ENCODE data around the gene SUSD3. TPM values are rescaled to one million over a fixed set of nuclear protein-coding genes. Genes with fewer than 3 reads are reported as not detected.

Gene SUSD3
- polyA plus RNA-seq, 3 donors = 10.5 to 24.6 (median 15.7) TPM

GRCh38 chr9:93098236-93098946 lies 39.9 kb downstream of the SUSD3 start:
- H3K4me3 ChIP-seq (replicated peaks in 1 of 3; ENCODE audit: low read depth in 2 of 3, low read length in 3 of 3) = peak overlapping the region; percentile 71 to 98 (median 96)
- no peak overlapping the region for H2AFZ ChIP-seq (ENCODE audit: insufficient read depth, low read depth, low read length, poor library complexity, severe bottlenecking)
- peak overlapping the region; percentile 98 for H3K4me2 ChIP-seq (replicated peaks; ENCODE audit: extremely low read depth, low read length, poor library complexity, severe bottlenecking)
- H3K79me2 ChIP-seq (ENCODE audit: insufficient read depth, low read length) = peaks cover 71% of the 10 kb centered on the region
- peak overlapping the region; percentile 90 to 93 for H3K27ac ChIP-seq (ENCODE audit: low read depth in 1 of 2, low read length in 2 of 2)
- Mint-ChIP-seq H3K36me3 (peaks cover 17 to 22% of the 10 kb centered on the region in 2 donors), H3K27me3 (ENCODE audit: low read depth in 3 of 3) (no peaks in the 10 kb centered on the region), H3K4me1 (peaks cover 72% of the 10 kb centered on the region), H3K4me3 (peak overlapping the region; percentile 93 to 97), H3K9me3 (peaks cover 0 to 2% (median 0%) of the 10 kb centered on the region in 7 donors), H3K27ac (peak overlapping the region; percentile 95 to 99 (median 98))
- peak; percentile 97 to 99 (median 99) for DNase-seq
- H4K20me1 ChIP-seq (ENCODE audit: insufficient read depth, low read length) = peaks cover 63% of the 10 kb centered on the region
- peak overlapping the region; percentile 97 for H3K9ac ChIP-seq (ENCODE audit: insufficient read depth, low read length, poor library complexity, severe bottlenecking)
- H3K36me3 ChIP-seq (replicated peaks in 1 of 2; ENCODE audit: control insufficient read depth in 1 of 2, insufficient read depth in 2 of 2, low read length in 2 of 2) = peaks cover 0 to 4% of the 10 kb centered on the region in 2 donors
- no peaks in the 10 kb centered on the region for H3K27me3 ChIP-seq (ENCODE audit: control insufficient read depth in 2 of 2, insufficient read depth in 2 of 2, low read length in 2 of 2)
- intact Hi-C loops (cut with micrococcal nuclease) = loop anchor here (5.0 to 10.0 kb wide), 7 partner anchors 34 to 466 kb away; partner anchors contain the start of genes BICD2 (in 2 of the 2), FAM120A (in 2 of the 2), FAM120AOS (in 2 of the 2) and NINJ1 (in 1 of the 2)
- no peaks in the 10 kb centered on the region for H3K9me3 ChIP-seq (replicated peaks in 1 of 2; ENCODE audit: control insufficient read depth in 1 of 2, insufficient read depth in 1 of 2, low read length in 2 of 2)
- H3K4me1 ChIP-seq (ENCODE audit: control insufficient read depth in 1 of 2, insufficient read depth in 2 of 2, low read length in 2 of 2) = peaks cover 58 to 83% of the 10 kb centered on the region in 2 donors
- 0% methylated on average over 15 of the region's 15 CpGs for WGBS (ENCODE audit: insufficient coverage)
- TF ChIP-seq CTCF (IDR thresholded peaks at IDR 0.05) = no peak

- Mint-ChIP-seq H3K27ac (peak overlapping the region; percentile 92 to 99 (median 98)), H3K4me1 (peaks cover 66% of the 10 kb centered on the region), H3K4me3 (peak overlapping the region in 1 of 2 donors; percentile 97), H3K9me3 (peaks cover 0 to 5% (median 3%) of the 10 kb centered on the region in 7 donors), H3K27me3 (ENCODE audit: low read depth in 3 of 3) (peaks cover 0 to 2% (median 0%) of the 10 kb centered on the region in 3 donors), H3K36me3 (peaks cover 28 to 32% of the 10 kb centered on the region in 2 donors)
- Histone ChIP-seq H3K36me3 (replicated peaks in 1 of 2; ENCODE audit: control insufficient read depth in 1 of 2, insufficient read depth in 2 of 2, low read length in 2 of 2) (peaks cover 0 to 12% of the 10 kb centered on the region in 2 donors), H3K4me2 (replicated peaks; ENCODE audit: extremely low read depth, low read length, poor library complexity, severe bottlenecking) (peak overlapping the region; percentile 98), H3K27ac (ENCODE audit: low read depth in 1 of 2, low read length in 2 of 2) (peak overlapping the region; percentile 90 to 93), H3K27me3 (ENCODE audit: control insufficient read depth in 2 of 2, insufficient read depth in 2 of 2, low read length in 2 of 2) (no peaks in the 10 kb centered on the region), H4K20me1 (ENCODE audit: insufficient read depth, low read length) (peaks cover 76% of the 10 kb centered on the region), H3K79me2 (ENCODE audit: insufficient read depth, low read length) (peaks cover 85% of the 10 kb centered on the region), H3K9ac (ENCODE audit: insufficient read depth, low read length, poor library complexity, severe bottlenecking) (peak overlapping the region; percentile 33), H3K4me1 (ENCODE audit: control insufficient read depth in 1 of 2, insufficient read depth in 2 of 2, low read length in 2 of 2) (peaks cover 45 to 69% of the 10 kb centered on the region in 2 donors), H2AFZ (ENCODE audit: insufficient read depth, low read depth, low read length, poor library complexity, severe bottlenecking) (no peak overlapping the region), H3K9me3 (replicated peaks in 1 of 2; ENCODE audit: control insufficient read depth in 1 of 2, insufficient read depth in 1 of 2, low read length in 2 of 2) (no peaks in the 10 kb centered on the region), H3K4me3 (replicated peaks in 1 of 3; ENCODE audit: low read depth in 2 of 3, low read length in 3 of 3) (peak overlapping the region in 1 of 3 experiments; percentile 98)
- 62% methylated on average over 15 of the region's 16 CpGs for WGBS (ENCODE audit: insufficient coverage)
- DNase-seq = peak in 1 of 3 donors; percentile 33
- TF ChIP-seq CTCF (IDR thresholded peaks at IDR 0.05) = no peak
- intact Hi-C loops (cut with micrococcal nuclease) = loop anchor here (5.0 to 10.0 kb wide), 8 partner anchors 33 to 465 kb away; partner anchors contain the start of genes BICD2 (in 2 of the 2), FAM120A (in 2 of the 2), FAM120AOS (in 2 of the 2) and NINJ1 (in 1 of the 2)
These were observed 41.2 kb downstream of the SUSD3 start for GRCh38 chr9:93099551-93100275.
